Measurements from ENCODE around the gene LCN15.
A peak's percentile ranks its signal among the peaks of the same experiment; 100 is the strongest.

DNA sequence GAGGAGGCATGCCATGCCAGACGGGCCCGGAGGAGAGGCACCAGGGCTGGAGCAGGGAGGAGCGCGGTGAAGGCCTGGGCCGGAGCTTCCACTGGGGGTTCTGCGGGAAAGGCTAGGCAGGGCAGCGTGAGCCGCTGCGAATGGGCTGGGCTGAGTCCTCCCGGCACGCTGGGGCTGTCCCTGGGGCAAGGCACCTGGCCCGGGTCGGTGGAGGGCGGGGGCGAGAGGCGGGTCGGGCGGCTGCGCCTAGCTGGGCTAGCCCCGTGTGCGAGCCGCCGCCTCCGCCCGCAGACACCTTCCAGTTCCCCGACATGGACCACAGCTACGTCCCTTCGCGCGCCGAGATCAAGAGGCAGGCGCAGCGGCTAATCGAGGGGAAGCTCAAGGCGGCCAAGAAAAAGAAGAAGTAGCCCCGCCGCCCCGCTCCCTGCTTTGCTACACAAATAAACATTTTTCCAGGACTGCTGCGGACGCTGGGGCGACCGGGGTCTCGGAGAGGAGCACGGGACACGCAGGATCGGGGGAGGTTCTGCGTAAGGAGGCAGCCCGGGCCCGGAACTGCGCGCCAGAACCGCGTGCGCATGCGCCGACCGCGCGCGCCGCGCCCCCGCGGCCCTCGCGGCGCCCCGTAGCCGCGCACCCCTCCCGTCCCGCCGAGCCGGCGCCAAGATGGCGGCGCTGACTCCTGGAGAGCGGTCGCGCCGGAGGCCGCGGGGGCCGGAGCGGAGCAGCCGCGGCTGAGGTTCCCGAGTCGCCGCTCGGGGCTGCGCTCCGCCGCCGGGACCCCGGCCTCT is 43.2 kb upstream of the LCN15 start, which contains the start of gene RABL6:
- TF ChIP-seq, protein P1, sequence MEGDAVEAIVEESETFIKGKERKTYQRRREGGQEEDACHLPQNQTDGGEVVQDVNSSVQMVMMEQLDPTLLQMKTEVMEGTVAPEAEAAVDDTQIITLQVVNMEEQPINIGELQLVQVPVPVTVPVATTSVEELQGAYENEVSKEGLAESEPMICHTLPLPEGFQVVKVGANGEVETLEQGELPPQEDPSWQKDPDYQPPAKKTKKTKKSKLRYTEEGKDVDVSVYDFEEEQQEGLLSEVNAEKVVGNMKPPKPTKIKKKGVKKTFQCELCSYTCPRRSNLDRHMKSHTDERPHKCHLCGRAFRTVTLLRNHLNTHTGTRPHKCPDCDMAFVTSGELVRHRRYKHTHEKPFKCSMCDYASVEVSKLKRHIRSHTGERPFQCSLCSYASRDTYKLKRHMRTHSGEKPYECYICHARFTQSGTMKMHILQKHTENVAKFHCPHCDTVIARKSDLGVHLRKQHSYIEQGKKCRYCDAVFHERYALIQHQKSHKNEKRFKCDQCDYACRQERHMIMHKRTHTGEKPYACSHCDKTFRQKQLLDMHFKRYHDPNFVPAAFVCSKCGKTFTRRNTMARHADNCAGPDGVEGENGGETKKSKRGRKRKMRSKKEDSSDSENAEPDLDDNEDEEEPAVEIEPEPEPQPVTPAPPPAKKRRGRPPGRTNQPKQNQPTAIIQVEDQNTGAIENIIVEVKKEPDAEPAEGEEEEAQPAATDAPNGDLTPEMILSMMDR (IDR thresholded peaks at IDR 0.05), result no peak
- TF ChIP-seq EP300 (IDR thresholded peaks at IDR 0.05) (no peak), POLR2A (IDR thresholded peaks at IDR 0.05) (no peak), POLR2AphosphoS5 (IDR thresholded peaks at IDR 0.05) (peak in 2 of 3 donors; percentile 67 to 74)

Measured in stomach (tissue), 4 donors.